22Rv1 (cell line): ENCODE measurements around the gene CHAC1.

Experiments used
- H3K27ac ChIP-seq: fragments of 450-650 bp; 2 replicates; pipeline ENCODE4 v1.5.1; 2017
- ZFX ChIP-seq: fragments of 450-650 bp; IDR thresholded peaks from 2 replicates; pipeline ENCODE4 v1.6.1; 2017; ENCODE audit warnings: antibody characterized with exemption, borderline replicate concordance
- TF ChIP-seq, protein P1 (sequence below): fragments of 450-650 bp; IDR thresholded peaks from 2 replicates; pipeline ENCODE4 v1.5.1; 2017; ENCODE audit warnings: mild to moderate bottlenecking

CHAC1 gene

DNA sequence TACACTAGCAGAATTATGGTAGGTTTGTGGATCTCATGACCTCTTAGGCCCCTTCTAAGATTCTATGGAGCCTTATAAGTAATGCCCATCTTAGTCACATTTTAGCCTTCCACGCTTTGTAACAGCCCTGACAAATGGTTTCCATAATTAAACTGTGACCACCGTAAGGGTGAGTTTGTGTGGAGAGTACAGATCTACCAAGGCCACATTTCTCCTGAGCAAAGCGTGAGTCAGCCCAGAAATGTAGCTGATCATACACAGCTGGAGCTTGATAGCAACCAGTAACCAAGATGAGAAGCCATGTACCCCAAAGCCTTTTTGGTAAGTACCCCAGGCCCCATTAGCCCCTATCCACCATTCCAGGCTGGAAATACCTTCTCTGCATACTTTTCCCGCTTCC, 31.7 kb downstream of the CHAC1 start:
- H3K27ac ChIP-seq, result no peak overlapping the region
- TF ChIP-seq ZFX, result no peak
- TF ChIP-seq, protein P1, sequence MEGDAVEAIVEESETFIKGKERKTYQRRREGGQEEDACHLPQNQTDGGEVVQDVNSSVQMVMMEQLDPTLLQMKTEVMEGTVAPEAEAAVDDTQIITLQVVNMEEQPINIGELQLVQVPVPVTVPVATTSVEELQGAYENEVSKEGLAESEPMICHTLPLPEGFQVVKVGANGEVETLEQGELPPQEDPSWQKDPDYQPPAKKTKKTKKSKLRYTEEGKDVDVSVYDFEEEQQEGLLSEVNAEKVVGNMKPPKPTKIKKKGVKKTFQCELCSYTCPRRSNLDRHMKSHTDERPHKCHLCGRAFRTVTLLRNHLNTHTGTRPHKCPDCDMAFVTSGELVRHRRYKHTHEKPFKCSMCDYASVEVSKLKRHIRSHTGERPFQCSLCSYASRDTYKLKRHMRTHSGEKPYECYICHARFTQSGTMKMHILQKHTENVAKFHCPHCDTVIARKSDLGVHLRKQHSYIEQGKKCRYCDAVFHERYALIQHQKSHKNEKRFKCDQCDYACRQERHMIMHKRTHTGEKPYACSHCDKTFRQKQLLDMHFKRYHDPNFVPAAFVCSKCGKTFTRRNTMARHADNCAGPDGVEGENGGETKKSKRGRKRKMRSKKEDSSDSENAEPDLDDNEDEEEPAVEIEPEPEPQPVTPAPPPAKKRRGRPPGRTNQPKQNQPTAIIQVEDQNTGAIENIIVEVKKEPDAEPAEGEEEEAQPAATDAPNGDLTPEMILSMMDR, result no peak

DNA sequence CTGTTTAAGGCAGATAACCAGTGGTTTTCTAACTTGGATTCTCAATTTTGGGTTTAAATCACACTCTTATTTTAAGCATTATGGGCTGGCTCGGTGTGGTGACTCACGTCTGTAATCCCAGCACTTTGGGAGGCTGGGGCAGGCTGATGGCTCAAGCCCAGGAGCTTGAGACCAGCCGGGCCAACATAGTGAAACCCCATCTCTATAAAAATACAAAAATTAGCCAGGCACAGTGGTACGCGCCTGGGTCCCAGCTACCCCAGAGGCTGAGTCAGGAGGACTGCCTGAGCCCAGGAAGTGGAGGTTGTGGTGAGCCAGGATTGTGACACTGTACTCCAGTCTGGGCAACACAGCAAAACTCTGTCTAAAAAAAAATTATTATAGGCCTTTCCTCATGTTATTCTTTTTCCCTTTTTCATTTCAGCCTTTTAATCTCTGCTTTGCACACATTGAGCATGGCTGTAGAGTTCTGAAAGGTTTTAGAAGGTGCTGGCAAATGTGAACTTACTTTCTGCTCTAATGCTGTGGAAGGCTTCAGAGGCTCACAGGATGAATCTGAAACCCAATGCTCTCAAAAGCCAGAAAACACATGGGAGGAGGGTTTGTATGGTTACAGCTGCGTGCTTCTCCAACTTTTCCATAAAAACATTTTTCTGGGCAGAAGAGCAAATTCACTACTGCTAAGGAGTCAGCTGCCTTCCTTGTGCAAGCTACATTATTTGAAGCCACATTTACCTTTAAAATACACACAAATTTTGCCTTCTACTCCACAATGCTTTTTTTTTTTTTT, 32.5 kb downstream of the CHAC1 start:
- TF ChIP-seq ZFX, result no peak
- TF ChIP-seq, protein P1, result no peak
- no peak overlapping the region for H3K27ac ChIP-seq

DNA sequence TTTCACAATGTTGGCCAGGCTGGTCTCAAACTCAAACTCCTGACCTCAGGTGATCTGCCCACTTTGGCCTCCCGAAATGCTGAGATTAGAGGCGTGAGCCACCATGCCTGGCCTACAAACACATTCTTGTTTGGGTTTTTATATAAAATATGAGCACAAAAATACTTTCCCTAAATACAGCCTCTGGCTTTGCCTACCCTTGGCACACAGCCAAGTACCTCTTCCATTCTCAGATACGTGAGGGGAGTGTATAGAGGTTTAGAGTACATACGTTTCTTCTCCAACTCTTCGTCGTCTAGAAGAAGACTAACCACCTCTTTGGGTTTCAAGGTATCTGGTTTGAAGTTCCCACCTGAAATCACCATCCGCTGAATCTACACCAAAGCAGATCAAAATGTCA, 33.5 kb downstream of the CHAC1 start:
- no peak for TF ChIP-seq ZFX
- TF ChIP-seq, protein P1, result no peak
- H3K27ac ChIP-seq, result no peak overlapping the region

DNA sequence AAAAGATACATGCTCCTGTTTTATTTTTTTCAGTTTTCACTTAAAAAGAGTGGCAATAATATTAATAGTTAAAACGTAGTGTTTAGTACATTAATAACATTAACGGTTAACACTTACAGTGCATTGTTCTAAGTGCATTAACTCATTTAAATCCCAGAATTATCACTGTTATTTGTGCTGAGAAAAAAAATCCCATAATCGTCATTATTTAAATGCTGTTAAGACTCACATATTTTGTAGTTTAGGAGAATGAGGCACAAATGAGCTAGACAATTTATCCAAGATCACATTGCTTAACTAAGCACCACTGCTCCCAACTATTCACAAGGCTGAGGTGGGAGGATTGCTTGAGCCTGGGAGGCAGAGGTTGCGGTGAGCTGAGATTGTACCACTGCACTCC, 34.9 kb downstream of the CHAC1 start:
- no peak overlapping the region for H3K27ac ChIP-seq
- TF ChIP-seq ZFX, result no peak
- TF ChIP-seq, protein P1, result no peak

DNA sequence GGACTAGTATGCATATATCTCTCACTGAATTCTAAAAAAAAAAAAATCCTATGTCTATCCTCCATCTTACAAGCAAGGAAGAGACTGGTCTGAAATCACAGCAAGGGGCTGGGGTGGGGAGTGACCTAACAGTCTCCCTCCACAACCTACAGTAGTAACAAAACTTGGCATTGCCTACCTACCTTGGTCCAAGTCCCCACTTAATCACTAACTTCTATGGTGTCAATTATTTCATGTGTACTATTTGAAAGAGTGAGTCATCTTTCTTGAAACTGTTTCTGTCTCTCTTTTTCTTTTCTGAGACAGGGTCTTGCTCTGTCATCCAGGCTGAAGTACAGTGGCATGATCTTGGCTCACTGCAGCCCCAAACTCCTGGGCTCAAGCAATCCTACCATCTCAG, 36.8 kb downstream of the CHAC1 start:
- TF ChIP-seq, protein P1, result no peak
- TF ChIP-seq ZFX, result no peak
- H3K27ac ChIP-seq, result no peak overlapping the region

DNA sequence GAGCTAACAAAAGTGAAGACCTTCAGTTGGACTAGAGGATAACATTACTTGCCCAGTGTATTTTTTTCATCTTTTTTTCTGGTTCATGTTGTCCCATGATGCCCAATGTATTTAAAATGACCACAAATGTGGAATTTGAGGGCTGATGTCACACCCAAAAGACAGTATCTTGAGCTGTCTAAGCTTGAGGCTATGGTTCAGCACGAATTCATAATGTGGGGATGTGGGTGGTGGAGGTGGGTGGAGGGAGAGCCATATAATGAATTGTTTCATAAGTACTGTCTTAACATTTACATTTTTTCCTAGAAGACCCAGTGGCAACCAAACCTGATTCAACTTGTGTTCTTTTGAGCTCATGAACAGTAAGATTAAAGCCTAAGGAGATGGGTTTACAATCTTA, 37.5 kb downstream of the CHAC1 start:
- TF ChIP-seq ZFX, result no peak
- TF ChIP-seq, protein P1, result no peak
- H3K27ac ChIP-seq, result no peak overlapping the region

DNA sequence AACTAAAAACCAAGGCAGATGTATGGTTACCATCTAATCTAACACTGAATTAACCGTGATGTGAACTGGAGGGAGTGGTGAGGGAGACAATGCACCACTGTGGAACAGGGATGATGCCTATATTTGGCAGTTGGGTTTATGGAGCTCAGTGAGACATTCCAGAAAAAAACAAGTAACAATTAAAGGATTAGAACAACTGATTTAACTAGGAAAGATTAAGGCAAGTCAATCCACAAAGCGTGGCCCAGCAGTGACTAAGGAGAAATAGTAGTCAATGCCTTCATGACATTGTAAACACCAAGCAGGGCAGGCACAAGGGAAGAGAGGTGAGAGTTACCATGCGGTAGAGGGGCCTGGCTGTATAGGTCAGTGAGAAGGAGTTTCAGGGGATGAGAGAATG, 38.1 kb downstream of the CHAC1 start:
- TF ChIP-seq, protein P1, result no peak
- no peak for TF ChIP-seq ZFX
- no peak overlapping the region for H3K27ac ChIP-seq
